Measurements from ENCODE around the gene CELSR1.

CELSR1 gene

GRCh38 chr22:46454504-46455269 is 82.7 kb downstream of the CELSR1 start:
- H3K4me3 ChIP-seq (ENCODE audit: control insufficient read depth, low read depth, low read length), result no peak overlapping the region
- no peak for DNase-seq (ENCODE audit: low read depth)
- no peak for TF ChIP-seq CTCF (conservative IDR thresholded peaks at IDR 0.05; ENCODE audit: control insufficient read depth, insufficient read depth, low read depth, low read length)

GRCh38 chr22:46453829-46454503 is 83.5 kb downstream of the CELSR1 start:
- TF ChIP-seq CTCF (conservative IDR thresholded peaks at IDR 0.05; ENCODE audit: control insufficient read depth, insufficient read depth, low read depth, low read length), result no peak
- DNase-seq (ENCODE audit: low read depth), result no peak
- no peak overlapping the region for H3K4me3 ChIP-seq (ENCODE audit: control insufficient read depth, low read depth, low read length)

- H3K4me3 ChIP-seq (ENCODE audit: control insufficient read depth, low read depth, low read length), result no peak overlapping the region
- TF ChIP-seq CTCF (conservative IDR thresholded peaks at IDR 0.05; ENCODE audit: control insufficient read depth, insufficient read depth, low read depth, low read length), result no peak
- no peak for DNase-seq (ENCODE audit: low read depth)
Observed at GRCh38 chr22:46453006-46453828, 84.2 kb downstream of the CELSR1 start.

GRCh38 chr22:46452195-46453005 is 85.0 kb downstream of the CELSR1 start:
- no peak for DNase-seq (ENCODE audit: low read depth)
- no peak overlapping the region for H3K4me3 ChIP-seq (ENCODE audit: control insufficient read depth, low read depth, low read length)
- no peak for TF ChIP-seq CTCF (conservative IDR thresholded peaks at IDR 0.05; ENCODE audit: control insufficient read depth, insufficient read depth, low read depth, low read length)

- TF ChIP-seq CTCF (conservative IDR thresholded peaks at IDR 0.05; ENCODE audit: control insufficient read depth, insufficient read depth, low read depth, low read length), result no peak
- no peak for DNase-seq (ENCODE audit: low read depth)
Observed at GRCh38 chr22:46451741-46452140, 85.7 kb downstream of the CELSR1 start.

More at GRCh38 chr22:46451741-46452140, 85.7 kb downstream of the CELSR1 start:
- H3K4me3 ChIP-seq (ENCODE audit: control insufficient read depth, low read depth, low read length), result no peak overlapping the region
